OCI-LY7 (cell line): ENCODE measurements around the gene THAP2. TPM values are rescaled to one million over a fixed set of nuclear protein-coding genes. Genes with fewer than 3 reads are reported as not detected.

Experiments
- BruUV-seq: library from RNA; stranded (reverse); fragments of 400-500 nt; replicated peaks from 2 replicates; lab custom pipeline; 2021; lab: Mats Ljungman, UMichigan
- CTCF ChIA-PET: fragments of 300-600 bp; sonication (Branson Sonifier 250); formaldehyde crosslinking; loops from one replicate; lab custom pipeline; 2022; ENCODE audit warnings: antibody characterized with exemption; ENCODE audit not compliant: unreplicated experiment; lab: Charles Lee
- POLR2A ChIA-PET: fragments of 300-600 bp; sonication (Branson Sonifier 250); formaldehyde crosslinking; loops from one replicate; lab custom pipeline; 2022; ENCODE audit warnings: antibody characterized with exemption; lab: Charles Lee
- DNase-seq: peaks from one replicate; pipeline ENCODE4 v3.0.0-alpha.2; 2015; ENCODE audit warnings: low spot score
- H2AFZ ChIP-seq: fragments of 200-600 bp; sonication (generic), shearing (Covaris generic); 2 replicates; pipeline ENCODE4 v1.6.1; 2014; ENCODE audit warnings: mild to moderate bottlenecking, antibody characterized with exemption, low read length, moderate library complexity
- H3K27ac ChIP-seq: fragments of 200-600 bp; sonication (generic); 2 replicates; pipeline ENCODE4 v1.5.1; 2014; ENCODE audit warnings: mixed run types, low read depth, mild to moderate bottlenecking, moderate library complexity, low read length, inconsistent platforms; ENCODE audit not compliant: poor library complexity, severe bottlenecking
- H3K36me3 ChIP-seq: fragments of 200-600 bp; sonication (generic); 2 replicates; pipeline ENCODE4 v1.6.1; 2014; ENCODE audit warnings: mild to moderate bottlenecking, antibody characterized with exemption, low read length, moderate library complexity, mixed read lengths; ENCODE audit not compliant: insufficient read depth
- H3K4me1 ChIP-seq: fragments of 200-600 bp; sonication (generic); 2 replicates; pipeline ENCODE4 v1.5.1; 2014; ENCODE audit warnings: mild to moderate bottlenecking, low read length; ENCODE audit not compliant: insufficient read depth, poor library complexity, severe bottlenecking
- H3K4me2 ChIP-seq: fragments of 200-600 bp; sonication (generic); 2 replicates; pipeline ENCODE4 v1.6.1; 2014; ENCODE audit warnings: mild to moderate bottlenecking, low read length
- H3K4me3 ChIP-seq: fragments of 200-600 bp; sonication (generic); 2 replicates; pipeline ENCODE4 v1.5.1; 2014; ENCODE audit warnings: mild to moderate bottlenecking, low read depth, low read length; ENCODE audit not compliant: poor library complexity, severe bottlenecking
- H3K79me2 ChIP-seq: fragments of 200-600 bp; sonication (generic); 2 replicates; pipeline ENCODE4 v1.6.1; 2016; ENCODE audit warnings: low read depth, mild to moderate bottlenecking, low read length, moderate library complexity, mixed read lengths; ENCODE audit not compliant: insufficient read depth
- H3K9me2 ChIP-seq: fragments of 200-600 bp; sonication (generic); 2 replicates; pipeline ENCODE4 v1.6.1; 2016; ENCODE audit warnings: mild to moderate bottlenecking, low read length, mixed read lengths; ENCODE audit not compliant: insufficient read depth
- H3K9me3 ChIP-seq: fragments of 200-600 bp; sonication (generic); 2 replicates; pipeline ENCODE4 v1.6.1; 2014; ENCODE audit warnings: mild to moderate bottlenecking, mixed run types, low read length, mixed read lengths
- H4K20me1 ChIP-seq: fragments of 200-600 bp; sonication (generic); 2 replicates; pipeline ENCODE4 v1.6.1; 2014; ENCODE audit warnings: mild to moderate bottlenecking, antibody characterized with exemption, low read length, moderate library complexity, mixed read lengths; ENCODE audit not compliant: insufficient read depth
- EZH2phosphoT487 ChIP-seq: fragments of 200-600 bp; sonication (generic); IDR thresholded peaks from 2 replicates; pipeline ENCODE4 v1.6.1; 2018; ENCODE audit warnings: low read depth, borderline replicate concordance, mild to moderate bottlenecking, mixed run types, antibody characterized with exemption, low read length, moderate library complexity, mixed read lengths
- intact Hi-C: fragments of 100-400 bp; cut with micrococcal nuclease; formaldehyde crosslinking; loops from one replicate; pipeline ENCODE4 v1.10.0; 2022; ENCODE audit not compliant: unreplicated experiment
- total RNA-seq, 2 experiments: library from RNA; depleted of rRNA in 1 of 2; stranded (reverse); fragments of >200 nt in 1 of 2; shearing (Covaris generic) in 1 of 2; gene quantifications; 2 replicates each; pipeline ENCODE4 v1.2.3, GENCODE V29; 2014 to 2022
- TF ChIP-seq, protein P1 (sequence below): fragments of 200-600 bp; sonication (generic); conservative IDR thresholded peaks from 2 replicates; pipeline ENCODE4 v1.5.1; 2014; ENCODE audit warnings: mild to moderate bottlenecking, antibody characterized with exemption, low read length, moderate library complexity, mixed read lengths

The THAP2 gene
- total RNA-seq, 2 experiments from 2014 or later, result 8.2 to 9.3 TPM

DNA sequence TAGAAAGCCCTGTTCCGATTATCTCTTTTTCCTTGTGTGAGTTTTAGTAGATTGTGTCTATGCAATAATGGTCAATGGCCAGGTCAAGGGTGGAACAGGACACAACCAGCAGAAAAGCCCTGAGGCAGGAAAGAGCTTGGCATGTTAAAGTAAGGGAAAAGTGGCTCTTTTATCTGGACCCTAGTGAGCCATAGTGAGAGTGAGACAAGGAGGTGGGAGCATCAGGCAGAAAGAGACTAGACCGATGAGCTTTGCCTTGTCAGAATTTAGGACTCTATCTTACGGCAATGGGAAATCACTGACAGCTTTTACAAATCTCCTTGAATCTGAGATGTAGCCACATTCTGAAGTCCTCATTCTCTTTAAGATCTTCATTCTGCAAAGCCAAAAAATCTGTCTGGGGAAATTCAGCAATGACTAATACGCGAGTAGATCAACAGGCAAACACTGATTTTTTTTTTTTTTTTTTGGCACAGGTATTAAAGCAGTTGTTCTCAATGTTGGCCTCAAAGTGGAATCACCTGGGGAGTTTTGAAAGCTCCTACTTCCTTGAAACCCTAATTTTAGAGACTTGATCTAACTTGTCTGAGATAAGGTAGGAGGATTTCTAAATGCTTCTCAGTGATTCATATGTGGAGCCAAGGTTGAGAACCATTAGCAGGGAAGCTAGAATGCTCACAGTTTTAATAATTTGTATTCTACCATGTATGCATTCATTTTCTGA lies 55.7 kb downstream of the THAP2 start:
- no peaks in the 10 kb centered on the region for H3K79me2 ChIP-seq
- H4K20me1 ChIP-seq, result no peaks in the 10 kb centered on the region
- no peaks in the 10 kb centered on the region for H3K9me3 ChIP-seq
- intact Hi-C loops, result no loop called here
- no peaks in the 10 kb centered on the region for H3K36me3 ChIP-seq
- CTCF ChIA-PET, result no interaction called here
- no peak overlapping the region for H3K27ac ChIP-seq
- no peak overlapping the region for H3K4me2 ChIP-seq
- BruUV-seq, result no TSS peak
- H3K4me1 ChIP-seq, result no peaks in the 10 kb centered on the region
- POLR2A ChIA-PET, result interaction anchor here (0.6 to 0.7 kb wide), 2 partner anchors 12 to 103 kb away, joined by 3 read pairs; no protein-coding TSS in a partner anchor
- no peak overlapping the region for H2AFZ ChIP-seq
- DNase-seq, result no peak
- no peaks in the 10 kb centered on the region for H3K9me2 ChIP-seq
- H3K4me3 ChIP-seq, result no peak overlapping the region
- no peak for TF ChIP-seq EZH2phosphoT487
- TF ChIP-seq, protein P1, sequence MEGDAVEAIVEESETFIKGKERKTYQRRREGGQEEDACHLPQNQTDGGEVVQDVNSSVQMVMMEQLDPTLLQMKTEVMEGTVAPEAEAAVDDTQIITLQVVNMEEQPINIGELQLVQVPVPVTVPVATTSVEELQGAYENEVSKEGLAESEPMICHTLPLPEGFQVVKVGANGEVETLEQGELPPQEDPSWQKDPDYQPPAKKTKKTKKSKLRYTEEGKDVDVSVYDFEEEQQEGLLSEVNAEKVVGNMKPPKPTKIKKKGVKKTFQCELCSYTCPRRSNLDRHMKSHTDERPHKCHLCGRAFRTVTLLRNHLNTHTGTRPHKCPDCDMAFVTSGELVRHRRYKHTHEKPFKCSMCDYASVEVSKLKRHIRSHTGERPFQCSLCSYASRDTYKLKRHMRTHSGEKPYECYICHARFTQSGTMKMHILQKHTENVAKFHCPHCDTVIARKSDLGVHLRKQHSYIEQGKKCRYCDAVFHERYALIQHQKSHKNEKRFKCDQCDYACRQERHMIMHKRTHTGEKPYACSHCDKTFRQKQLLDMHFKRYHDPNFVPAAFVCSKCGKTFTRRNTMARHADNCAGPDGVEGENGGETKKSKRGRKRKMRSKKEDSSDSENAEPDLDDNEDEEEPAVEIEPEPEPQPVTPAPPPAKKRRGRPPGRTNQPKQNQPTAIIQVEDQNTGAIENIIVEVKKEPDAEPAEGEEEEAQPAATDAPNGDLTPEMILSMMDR, result no peak

DNA sequence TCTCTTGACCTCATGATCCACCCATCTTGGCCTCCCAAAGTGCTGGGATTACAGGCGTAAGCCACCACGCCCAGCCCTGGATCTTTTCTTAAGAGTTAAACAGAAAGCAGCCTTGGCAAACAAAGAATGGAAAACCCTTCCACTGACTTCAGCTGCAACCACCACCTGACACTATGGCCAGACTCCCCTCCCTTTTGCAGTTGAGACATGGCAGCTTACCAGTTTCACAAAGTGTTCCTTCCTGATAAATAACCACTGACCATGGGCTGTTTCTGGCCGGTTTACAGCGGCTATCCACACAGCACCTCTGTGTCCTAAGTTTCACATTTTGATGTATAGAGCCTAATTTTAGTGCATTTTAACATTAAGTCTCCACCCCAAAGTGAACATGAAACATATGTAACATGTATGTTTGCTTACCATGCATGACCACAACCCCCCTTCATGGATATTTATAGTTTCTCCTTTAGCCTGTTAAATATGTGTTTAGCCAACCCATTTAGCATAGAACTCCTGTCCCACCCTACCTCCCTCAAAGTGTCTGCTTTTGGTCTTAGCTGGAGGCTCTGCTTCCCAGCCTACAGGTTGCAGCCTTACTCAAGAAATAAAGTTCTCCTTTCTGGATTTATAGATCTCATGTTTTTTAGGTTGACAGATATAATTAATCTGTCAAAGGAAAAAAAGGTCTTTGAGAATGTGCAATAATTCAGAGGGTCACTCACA lies 57.8 kb downstream of the THAP2 start:
- DNase-seq, result no peak
- intact Hi-C loops, result no loop called here
- Histone ChIP-seq H3K27ac (no peak overlapping the region), H2AFZ (no peak overlapping the region), H3K9me2 (no peaks in the 10 kb centered on the region), H3K4me1 (no peaks in the 10 kb centered on the region), H3K4me3 (no peak overlapping the region), H3K36me3 (no peaks in the 10 kb centered on the region), H3K4me2 (no peak overlapping the region), H4K20me1 (no peaks in the 10 kb centered on the region), H3K79me2 (no peaks in the 10 kb centered on the region), H3K9me3 (no peaks in the 10 kb centered on the region)
- no TSS peak for BruUV-seq
- no peak for TF ChIP-seq EZH2phosphoT487
- TF ChIP-seq, protein P1, result no peak
- POLR2A ChIA-PET, result interaction anchor here (0.6 to 0.7 kb wide), 4 partner anchors 27 to 983 kb away, joined by 4 to 6 read pairs (median 5); no protein-coding TSS in a partner anchor
- CTCF ChIA-PET, result no interaction called here
